ENCODE data around the gene CAMTA1.

- TF ChIP-seq CTCF (IDR thresholded peaks at IDR 0.05; ENCODE audit: borderline replicate concordance, extremely low read depth, low read length, poor library complexity, severe bottlenecking) (no peak), EZH2 (IDR thresholded peaks at IDR 0.05; ENCODE audit: borderline replicate concordance, low read depth, low read length, severe bottlenecking) (no peak)
Measured at GRCh38 chr1:7551442-7551841, 766.2 kb downstream of the CAMTA1 start.

Measured in DND-41 (cell line).